ENCODE results near the gene CH25H. TPM values are rescaled to one million over a fixed set of nuclear protein-coding genes. Genes with fewer than 3 reads are reported as not detected.

Gene CH25H
- total RNA-seq, 1 experiment from 2014 or later = not detected

DNA sequence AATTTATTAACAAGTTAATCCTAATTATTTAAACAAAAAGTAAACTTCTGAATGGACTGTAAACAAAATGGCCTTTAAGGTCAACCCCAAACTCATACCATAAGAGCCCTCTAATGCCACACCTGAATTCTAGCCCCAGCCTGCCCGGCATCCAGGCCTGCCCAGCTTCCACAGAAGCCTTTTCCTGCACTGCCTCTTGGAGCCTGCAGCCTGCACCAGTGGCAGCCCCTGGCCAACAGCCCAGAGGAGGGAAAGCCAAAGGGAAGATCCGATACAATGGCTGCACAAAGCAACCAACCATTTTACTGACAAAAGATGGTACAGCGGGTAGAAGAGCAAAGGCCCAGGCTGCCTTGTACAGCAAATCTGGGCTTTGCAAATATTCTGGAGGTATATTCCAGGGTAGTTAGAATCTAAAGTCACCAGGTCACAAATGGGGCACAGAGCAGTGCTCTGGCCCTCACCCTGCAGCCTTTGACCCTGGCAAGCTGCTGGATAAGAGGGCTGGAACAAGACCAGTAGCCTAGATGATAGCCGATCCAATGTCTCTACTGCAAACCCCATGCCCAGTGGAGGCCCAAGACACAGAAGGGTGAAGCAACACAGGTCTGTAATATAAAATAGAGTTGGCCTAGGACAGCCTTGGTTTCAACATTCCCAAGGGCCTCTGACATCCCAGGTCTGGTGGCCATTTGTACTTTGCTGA, 12.5 kb upstream of the CH25H start:
- intact Hi-C loops (cut with micrococcal nuclease) = no loop called here
- ChIA-PET CTCF (interaction anchor here (0.6 to 2.7 kb wide), 8 partner anchors 13 to 410 kb away, joined by 3 to 25 read pairs (median 8); no protein-coding TSS in a partner anchor), POLR2A (interaction anchor here (0.7 kb wide), 1 partner anchor 55 kb away, joined by 3 read pairs; no protein-coding TSS in a partner anchor)
- BruUV-seq (replicated peaks) = no TSS peak
- Mint-ChIP-seq H3K4me1 (ENCODE audit: insufficient read depth, unreplicated experiment) (peaks cover 7% of the 10 kb centered on the region), H3K27me3 (ENCODE audit: insufficient read depth, unreplicated experiment) (no peaks in the 10 kb centered on the region), H3K4me3 (ENCODE audit: unreplicated experiment) (no peak overlapping the region), H3K27ac (ENCODE audit: low read depth, unreplicated experiment) (no peak overlapping the region), H3K36me3 (ENCODE audit: insufficient read depth, unreplicated experiment) (peaks cover 10% of the 10 kb centered on the region), H3K9me3 (ENCODE audit: unreplicated experiment) (no peaks in the 10 kb centered on the region)
- no peak for TF ChIP-seq CTCF (IDR thresholded peaks at IDR 0.05; ENCODE audit: unreplicated experiment)
- no peak for DNase-seq (ENCODE audit: unreplicated experiment)

DNA sequence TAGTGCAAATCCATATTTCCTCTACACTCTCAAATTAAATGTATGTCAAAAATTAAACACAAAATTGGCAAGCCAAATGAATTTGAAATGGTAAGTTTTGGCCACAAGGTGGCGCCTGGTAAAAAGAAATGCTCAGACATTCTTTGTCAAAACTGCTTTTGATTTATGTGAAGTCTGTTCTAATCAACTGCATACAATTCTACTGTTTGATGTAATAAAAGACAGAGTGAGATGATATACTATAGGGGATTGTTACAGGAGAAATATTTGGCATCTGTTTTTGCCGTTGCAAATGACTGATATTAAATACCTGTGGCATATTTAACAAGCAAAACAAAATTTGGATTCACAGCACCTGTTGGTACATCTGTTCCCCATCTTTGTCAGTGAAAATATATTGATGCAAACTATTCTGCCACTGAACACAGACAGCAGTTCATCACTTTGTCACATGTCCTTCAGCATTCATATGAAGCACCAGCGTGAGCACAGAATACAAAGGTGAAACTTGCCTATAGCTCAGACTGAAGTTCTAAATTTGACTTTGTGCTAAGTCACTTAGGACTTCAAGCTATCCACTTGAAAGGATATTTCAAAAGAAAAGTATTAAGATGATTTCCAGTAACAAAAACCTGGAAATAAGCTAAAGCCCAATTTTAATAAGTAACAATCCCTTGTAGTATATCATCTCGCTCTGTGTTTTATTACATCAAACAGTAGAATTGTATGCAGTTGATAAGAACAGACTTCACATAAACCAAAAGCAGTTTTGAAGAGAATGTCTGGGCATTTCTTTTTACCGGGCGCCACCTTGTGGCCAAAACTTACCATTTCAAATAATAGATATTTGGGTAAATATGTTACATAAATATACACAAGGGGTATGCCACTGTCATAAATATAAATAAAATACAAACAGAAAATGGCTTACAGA, 10.2 kb upstream of the CH25H start:
- Mint-ChIP-seq H3K4me1 (ENCODE audit: insufficient read depth, unreplicated experiment) (peaks cover 7% of the 10 kb centered on the region), H3K27ac (ENCODE audit: low read depth, unreplicated experiment) (no peak overlapping the region), H3K27me3 (ENCODE audit: insufficient read depth, unreplicated experiment) (no peaks in the 10 kb centered on the region), H3K36me3 (ENCODE audit: insufficient read depth, unreplicated experiment) (peaks cover 9% of the 10 kb centered on the region), H3K4me3 (ENCODE audit: unreplicated experiment) (no peak overlapping the region), H3K9me3 (ENCODE audit: unreplicated experiment) (no peaks in the 10 kb centered on the region)
- POLR2A ChIA-PET = interaction anchor here (0.7 to 1.9 kb wide), 5 partner anchors 192 to 1403 kb away, joined by 3 to 4 read pairs (median 3); partner anchors contain the start of gene FAS
- TF ChIP-seq CTCF (IDR thresholded peaks at IDR 0.05; ENCODE audit: unreplicated experiment) = peak; percentile 55
- peak; percentile 73 for DNase-seq (ENCODE audit: unreplicated experiment)
- intact Hi-C loops (cut with micrococcal nuclease) = loop anchor here (1.0 to 2.0 kb wide), 6 partner anchors 172 to 652 kb away; no protein-coding TSS in a partner anchor
- no TSS peak for BruUV-seq (replicated peaks)
- CTCF ChIA-PET = interaction anchor here (0.5 to 2.7 kb wide), 47 partner anchors 10 to 430 kb away, joined by 3 to 25 read pairs (median 5); partner anchors contain the start of genes CH25H, FAS and LIPA

DNA sequence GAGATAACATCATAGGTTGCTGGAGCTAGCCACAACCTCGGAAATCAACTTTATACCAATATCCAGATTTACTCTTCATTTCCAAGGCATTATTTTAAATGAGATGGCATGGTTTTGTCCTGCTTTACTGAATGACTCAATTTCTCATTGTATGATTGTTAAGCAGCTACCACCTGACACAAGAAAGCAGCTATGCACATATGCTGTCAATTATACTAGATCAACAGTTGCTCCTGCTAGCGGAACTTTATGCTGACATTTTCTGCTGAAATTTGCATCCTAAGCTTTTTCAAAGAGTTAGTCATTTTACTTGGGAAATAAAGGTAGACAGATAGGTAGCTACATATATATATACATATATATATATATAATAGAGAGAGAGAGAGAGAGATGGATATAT, 8.9 kb upstream of the CH25H start:
- no peaks in the 10 kb centered on the region for H3K9me3 Mint-ChIP-seq (ENCODE audit: unreplicated experiment)
- H3K4me3 Mint-ChIP-seq (ENCODE audit: unreplicated experiment) = no peak overlapping the region
- H3K27me3 Mint-ChIP-seq (ENCODE audit: insufficient read depth, unreplicated experiment) = no peaks in the 10 kb centered on the region
- no peak for DNase-seq (ENCODE audit: unreplicated experiment)
- CTCF ChIA-PET = interaction anchor here (0.7 to 4.2 kb wide), 12 partner anchors 8 to 285 kb away, joined by 3 to 121 read pairs (median 6); no protein-coding TSS in a partner anchor
- H3K36me3 Mint-ChIP-seq (ENCODE audit: insufficient read depth, unreplicated experiment) = peaks cover 9% of the 10 kb centered on the region
- H3K27ac Mint-ChIP-seq (ENCODE audit: low read depth, unreplicated experiment) = no peak overlapping the region
- intact Hi-C loops (cut with micrococcal nuclease) = loop anchor here (2.0 kb wide), 2 partner anchors 349 to 381 kb away; no protein-coding TSS in a partner anchor
- POLR2A ChIA-PET = interaction anchor here (0.8 kb wide), 1 partner anchor 195 kb away, joined by 3 read pairs; no protein-coding TSS in a partner anchor
- peaks cover 9% of the 10 kb centered on the region for H3K4me1 Mint-ChIP-seq (ENCODE audit: insufficient read depth, unreplicated experiment)
- BruUV-seq (replicated peaks) = no TSS peak
- no peak for TF ChIP-seq CTCF (IDR thresholded peaks at IDR 0.05; ENCODE audit: unreplicated experiment)
